H9 (cell line): ENCODE data around the gene CLK3. TPM values are rescaled to one million over a fixed set of nuclear protein-coding genes. Genes with fewer than 3 reads are reported as not detected.

Experiments
- DNase-seq: peaks from one replicate; pipeline ENCODE4 v3.0.0-alpha.2; 2017
- H2AFZ ChIP-seq: one replicate; pipeline ENCODE4 v1.6.1; 2013; ENCODE audit warnings: mild to moderate bottlenecking, low read length, control low read depth, moderate library complexity
- H2AK5ac ChIP-seq: 2 replicates; pipeline ENCODE4 v1.6.1; 2013; ENCODE audit warnings: low read length, control low read depth, mixed read lengths; ENCODE audit not compliant: insufficient read length
- H2BK120ac ChIP-seq: one replicate; pipeline ENCODE4 v1.6.1; 2013; ENCODE audit warnings: low read depth, mild to moderate bottlenecking, low read length, control low read depth, inconsistent platforms; ENCODE audit not compliant: poor library complexity, severe bottlenecking
- H2BK12ac ChIP-seq: 2 replicates; pipeline ENCODE4 v1.6.1; 2013; ENCODE audit warnings: low read length, control low read depth, mixed read lengths, low read depth; ENCODE audit not compliant: insufficient read length
- H2BK15ac ChIP-seq: 2 replicates; pipeline ENCODE4 v1.6.1; 2013; ENCODE audit warnings: low read depth, low read length, control low read depth
- H2BK20ac ChIP-seq: one replicate; pipeline ENCODE4 v1.6.1; 2013; ENCODE audit warnings: low read depth, mild to moderate bottlenecking, low read length, control low read depth, inconsistent platforms; ENCODE audit not compliant: poor library complexity, severe bottlenecking
- H2BK5ac ChIP-seq: 2 replicates; pipeline ENCODE4 v1.6.1; 2013; ENCODE audit warnings: low read length, control low read depth, mixed read lengths; ENCODE audit not compliant: insufficient read length
- H3K14ac ChIP-seq: 2 replicates; pipeline ENCODE4 v1.6.1; 2013; ENCODE audit warnings: low read length, control low read depth; ENCODE audit not compliant: insufficient read depth
- H3K18ac ChIP-seq: 2 replicates; pipeline ENCODE4 v1.6.1; 2013; ENCODE audit warnings: low read depth, mild to moderate bottlenecking, mixed read lengths, low read length, control low read depth; ENCODE audit not compliant: insufficient read length
- H3K23ac ChIP-seq: 2 replicates; pipeline ENCODE4 v1.6.1; 2013; ENCODE audit warnings: low read length, control low read depth, mixed read lengths, low read depth; ENCODE audit not compliant: insufficient read length
- H3K23me2 ChIP-seq: 2 replicates; pipeline ENCODE4 v1.6.1; 2013; ENCODE audit warnings: low read depth, mild to moderate bottlenecking, mixed read lengths, low read length, control low read depth; ENCODE audit not compliant: insufficient read length, poor library complexity, severe bottlenecking
- H3K27ac ChIP-seq: 2 replicates; pipeline ENCODE4 v1.5.1; 2013; ENCODE audit warnings: low read length, control low read depth, mixed read lengths, low read depth; ENCODE audit not compliant: insufficient read length
- H3K27me3 ChIP-seq: 2 replicates; pipeline ENCODE4 v1.6.1; 2013; ENCODE audit warnings: low read length, control low read depth, inconsistent platforms; ENCODE audit not compliant: insufficient read depth
- H3K4ac ChIP-seq: 2 replicates; pipeline ENCODE4 v1.6.1; 2013; ENCODE audit warnings: low read depth, mild to moderate bottlenecking, control low read depth, inconsistent platforms, low read length, moderate library complexity
- H3K4me1 ChIP-seq: 2 replicates; pipeline ENCODE4 v1.6.1; 2013; ENCODE audit warnings: low read length, control low read depth, inconsistent platforms; ENCODE audit not compliant: insufficient read depth
- H3K4me2 ChIP-seq: 2 replicates; pipeline ENCODE4 v1.6.1; 2013; ENCODE audit warnings: low read length, control low read depth, mixed read lengths; ENCODE audit not compliant: insufficient read length, insufficient read depth
- H3K56ac ChIP-seq: 2 replicates; pipeline ENCODE4 v1.6.1; 2013; ENCODE audit warnings: low read depth, mild to moderate bottlenecking, mixed read lengths, low read length, control low read depth; ENCODE audit not compliant: insufficient read length
- H3K79me1 ChIP-seq: 2 replicates; pipeline ENCODE4 v1.6.1; 2013; ENCODE audit warnings: low read depth, mild to moderate bottlenecking, moderate library complexity, low read length, control low read depth, inconsistent platforms; ENCODE audit not compliant: insufficient read depth, poor library complexity, severe bottlenecking
- H3K79me2 ChIP-seq: 2 replicates; pipeline ENCODE4 v1.6.1; 2013; ENCODE audit warnings: low read length, control low read depth, inconsistent platforms; ENCODE audit not compliant: insufficient read depth
- H3K9ac ChIP-seq: 2 replicates; pipeline ENCODE4 v1.6.1; 2013; ENCODE audit warnings: low read length, control low read depth, mixed read lengths; ENCODE audit not compliant: insufficient read length; ENCODE audit errors: extremely low read depth
- H3K9me3 ChIP-seq: one replicate; pipeline ENCODE4 v1.6.1; 2013; ENCODE audit warnings: low read depth, low read length, inconsistent platforms; ENCODE audit not compliant: control insufficient read depth
- H3T11ph ChIP-seq: one replicate; pipeline ENCODE4 v1.6.1; 2013; ENCODE audit warnings: mild to moderate bottlenecking, low read length, control low read depth, inconsistent platforms
- H4K20me1 ChIP-seq: one replicate; pipeline ENCODE4 v1.6.1; 2013; ENCODE audit not compliant: control insufficient read depth, insufficient read length, insufficient read depth
- H4K5ac ChIP-seq: 2 replicates; pipeline ENCODE4 v1.6.1; 2013; ENCODE audit warnings: low read depth, mild to moderate bottlenecking, mixed read lengths, low read length, control low read depth; ENCODE audit not compliant: insufficient read length
- H4K8ac ChIP-seq: replicated peaks from 2 replicates; pipeline ENCODE4 v1.6.1; 2013; ENCODE audit warnings: low read length, control low read depth, mixed read lengths, low read depth; ENCODE audit not compliant: insufficient read length
- H4K91ac ChIP-seq: 2 replicates; pipeline ENCODE4 v1.6.1; 2013; ENCODE audit warnings: low read depth, mild to moderate bottlenecking, moderate library complexity, mixed read lengths, low read length, control low read depth; ENCODE audit not compliant: insufficient read length
- H3K27ac Mint-ChIP-seq, 3 experiments: 2 replicates in 2 of 3; 3 replicates in 1 of 3; pipeline ENCODE4 v1.8.0; 2020 to 2021; ENCODE audit warnings: mixed read lengths in 3 of 3, mild to moderate bottlenecking in 1 of 3, moderate library complexity in 1 of 3
- H3K27me3 Mint-ChIP-seq: 2 replicates; pipeline ENCODE4 v1.8.0; 2021; ENCODE audit warnings: low read depth, mild to moderate bottlenecking, moderate library complexity, mixed read lengths
- H3K36me3 Mint-ChIP-seq, 3 experiments: 2 replicates in 2 of 3; 3 replicates in 1 of 3; pipeline ENCODE4 v1.8.0; 2020 to 2021; ENCODE audit warnings: low read depth in 3 of 3, mixed read lengths in 3 of 3; ENCODE audit not compliant: insufficient read depth in 1 of 3
- H3K4me1 Mint-ChIP-seq, 2 experiments: 2 replicates each; pipeline ENCODE4 v1.8.0; 2020; ENCODE audit warnings: mixed read lengths in 2 of 2
- H3K4me3 Mint-ChIP-seq, 2 experiments: 2 replicates in 1 of 2; 3 replicates in 1 of 2; pipeline ENCODE4 v1.8.0; 2020 to 2021; ENCODE audit warnings: mild to moderate bottlenecking in 2 of 2, mixed read lengths in 2 of 2, moderate library complexity in 1 of 2
- H3K9me3 Mint-ChIP-seq, 2 experiments: 2 replicates in 1 of 2; 3 replicates in 1 of 2; pipeline ENCODE4 v1.8.0; 2020; ENCODE audit warnings: mild to moderate bottlenecking in 2 of 2, mixed read lengths in 2 of 2, moderate library complexity in 1 of 2
- CTCF ChIP-seq: fragments of 200-600 bp; sonication (generic); conservative IDR thresholded peaks from 3 replicates; pipeline ENCODE4 v1.8.0; 2021; ENCODE audit warnings: antibody characterized with exemption, mild to moderate bottlenecking
- WGBS: extraction: QIAGEN DNeasy Blood & Tissue Kit; methylation state at CpG from one replicate; pipeline ENCODE4 v1.1.7; 2013; ENCODE audit warnings: missing lambda C conversion rate, low lambda C conversion rate, mixed read lengths; ENCODE audit not compliant: insufficient read length; ENCODE audit errors: extremely low coverage; 5-methylcytosine and 5-hydroxymethylcytosine counted together
- total RNA-seq: library from RNA; stranded (reverse); gene quantifications from 2 replicates; pipeline ENCODE4 v1.2.1, GENCODE V29; 2021

The CLK3 gene
- total RNA-seq, 1 experiment from 2014 or later, result 40.8 TPM

GRCh38 chr15:74662064-74662860, 46.6 kb downstream of the CLK3 start:
- Histone ChIP-seq H3T11ph (no peak overlapping the region), H3K79me2 (peaks cover 2% of the 10 kb centered on the region; the same call in 1 of the 2 replicates), H3K18ac (no peak overlapping the region), H3K9ac (no peak overlapping the region), H4K20me1 (no peaks in the 10 kb centered on the region), H2AFZ (no peak overlapping the region), H3K23me2 (no peaks in the 10 kb centered on the region), H3K56ac (no peak overlapping the region), H2BK12ac (no peak overlapping the region), H3K27me3 (no peaks in the 10 kb centered on the region), H3K23ac (no peak overlapping the region), H3K14ac (no peak overlapping the region), H3K9me3 (no peaks in the 10 kb centered on the region), H2BK15ac (no peak overlapping the region), H3K4ac (no peak overlapping the region), H2BK120ac (no peak overlapping the region), H2BK20ac (no peak overlapping the region), H4K91ac (no peak overlapping the region), H4K5ac (no peak overlapping the region), H3K27ac (no peak overlapping the region), H2BK5ac (no peak overlapping the region), H3K4me2 (no peak overlapping the region), H3K79me1 (peaks cover 3% of the 10 kb centered on the region), H3K4me1 (no peaks in the 10 kb centered on the region), H2AK5ac (no peak overlapping the region), H4K8ac (no peak overlapping the region)
- no peak for TF ChIP-seq CTCF
- WGBS, result no CpG with 5 or more reads among the region's 4 CpGs
- Mint-ChIP-seq H3K4me3 (no peak overlapping the region), H3K27ac (no peak overlapping the region; a peak in 1 of 7 replicates), H3K36me3 (peaks cover 0 to 4% (median 0%) of the 10 kb centered on the region in 3 experiments; a peak in 4 of 7 replicates), H3K27me3 (no peaks in the 10 kb centered on the region), H3K9me3 (no peaks in the 10 kb centered on the region), H3K4me1 (peaks cover 4% of the 10 kb centered on the region in 2 experiments; a peak in 2 of 4 replicates)
- no peak for DNase-seq
